ENCODE measurements around the gene JMY. TPM values are rescaled to one million over a fixed set of nuclear protein-coding genes. Genes with fewer than 3 reads are reported as not detected.

The JMY gene
- total RNA-seq, 1 donor from 2014 or later = 16.5 TPM

- Mint-ChIP-seq H3K36me3 (no peaks in the 10 kb centered on the region), H3K27me3 (ENCODE audit: insufficient read depth, low read depth) (peaks cover 5% of the 10 kb centered on the region), H3K4me1 (no peaks in the 10 kb centered on the region), H3K27ac (no peak overlapping the region), H3K4me3 (no peak overlapping the region), H3K9me3 (peaks cover 3% of the 10 kb centered on the region)
- no peaks in the 10 kb centered on the region for H3F3A ChIP-seq (ENCODE audit: low read depth)
- TF ChIP-seq EZH2 (IDR thresholded peaks at IDR 0.05) (no peak), CTCF (IDR thresholded peaks at IDR 0.05) (no peak), EZH2phosphoT487 (IDR thresholded peaks at IDR 0.05) (no peak)
- DNase-seq (ENCODE audit: low spot score) = no peak
- H2AFZ ChIP-seq (replicated peaks) = no peak overlapping the region
- no peak overlapping the region for H3K9ac ChIP-seq
- H3K4me2 ChIP-seq = no peak overlapping the region
- no peaks in the 10 kb centered on the region for H4K20me1 ChIP-seq (ENCODE audit: low read depth)
- no peaks in the 10 kb centered on the region for H3K79me2 ChIP-seq (ENCODE audit: low read depth)
- H3K27ac ChIP-seq = no peak overlapping the region
- no peak overlapping the region for H3K4me3 ChIP-seq
- no peaks in the 10 kb centered on the region for H3K4me1 ChIP-seq
- no peaks in the 10 kb centered on the region for H3K27me3 ChIP-seq
- H3K9me3 ChIP-seq (ENCODE audit: low read depth) = no peaks in the 10 kb centered on the region
- H3K36me3 ChIP-seq = no peaks in the 10 kb centered on the region
Observed at GRCh38 chr5:79346420-79346824, 110.5 kb downstream of the JMY start.

- peaks cover 4% of the 10 kb centered on the region for H3K27me3 Mint-ChIP-seq (ENCODE audit: insufficient read depth, low read depth)
- no peaks in the 10 kb centered on the region for H3K4me1 ChIP-seq
- no peaks in the 10 kb centered on the region for H3K36me3 ChIP-seq
- no peak overlapping the region for H3K9ac ChIP-seq
- no peaks in the 10 kb centered on the region for H4K20me1 ChIP-seq (ENCODE audit: low read depth)
- no peak overlapping the region for H3K4me2 ChIP-seq
- no peak overlapping the region for H3K4me3 Mint-ChIP-seq
- no peaks in the 10 kb centered on the region for H3F3A ChIP-seq (ENCODE audit: low read depth)
- peaks cover 8% of the 10 kb centered on the region for H3K9me3 Mint-ChIP-seq
- H3K79me2 ChIP-seq (ENCODE audit: low read depth) = no peaks in the 10 kb centered on the region
- H3K27me3 ChIP-seq = no peaks in the 10 kb centered on the region
- no peak overlapping the region for H3K27ac ChIP-seq
- no peak for DNase-seq (ENCODE audit: low spot score)
- no peaks in the 10 kb centered on the region for H3K4me1 Mint-ChIP-seq
- H3K36me3 Mint-ChIP-seq = peaks cover 3% of the 10 kb centered on the region
- no peak overlapping the region for H3K27ac Mint-ChIP-seq
- H3K4me3 ChIP-seq = no peak overlapping the region
- no peak overlapping the region for H2AFZ ChIP-seq (replicated peaks)
- TF ChIP-seq CTCF (IDR thresholded peaks at IDR 0.05) (no peak), EZH2phosphoT487 (IDR thresholded peaks at IDR 0.05) (no peak), EZH2 (IDR thresholded peaks at IDR 0.05) (no peak)
- H3K9me3 ChIP-seq (ENCODE audit: low read depth) = peaks cover 4% of the 10 kb centered on the region
Observed at GRCh38 chr5:79349047-79349446, 113.1 kb downstream of the JMY start.

GRCh38 chr5:79349881-79350280, 114.0 kb downstream of the JMY start:
- TF ChIP-seq EZH2phosphoT487 (IDR thresholded peaks at IDR 0.05) = no peak
- no peaks in the 10 kb centered on the region for H3K4me1 Mint-ChIP-seq
- Histone ChIP-seq H3K27ac (no peak overlapping the region), H3K4me3 (no peak overlapping the region), H3K27me3 (no peaks in the 10 kb centered on the region), H3K36me3 (no peaks in the 10 kb centered on the region), H3F3A (ENCODE audit: low read depth) (no peaks in the 10 kb centered on the region), H3K4me2 (no peak overlapping the region), H3K4me1 (no peaks in the 10 kb centered on the region), H3K9me3 (ENCODE audit: low read depth) (peaks cover 4% of the 10 kb centered on the region), H4K20me1 (ENCODE audit: low read depth) (no peaks in the 10 kb centered on the region), H3K79me2 (ENCODE audit: low read depth) (no peaks in the 10 kb centered on the region), H3K9ac (no peak overlapping the region), H2AFZ (replicated peaks) (no peak overlapping the region)
- no peak overlapping the region for H3K4me3 Mint-ChIP-seq
- no peak overlapping the region for H3K27ac Mint-ChIP-seq
- DNase-seq (ENCODE audit: low spot score) = no peak
- H3K36me3 Mint-ChIP-seq = peaks cover 3% of the 10 kb centered on the region
- peaks cover 4% of the 10 kb centered on the region for H3K27me3 Mint-ChIP-seq (ENCODE audit: insufficient read depth, low read depth)
- peaks cover 8% of the 10 kb centered on the region for H3K9me3 Mint-ChIP-seq

- no peaks in the 10 kb centered on the region for H3K4me1 Mint-ChIP-seq
- no peak for TF ChIP-seq EZH2phosphoT487 (IDR thresholded peaks at IDR 0.05)
- no peak for TF ChIP-seq CTCF (IDR thresholded peaks at IDR 0.05)
- TF ChIP-seq EZH2 (IDR thresholded peaks at IDR 0.05) = no peak
- H3K9me3 Mint-ChIP-seq = peaks cover 4% of the 10 kb centered on the region
- H3K9me3 ChIP-seq (ENCODE audit: low read depth) = peaks cover 3% of the 10 kb centered on the region
- no peak overlapping the region for H3K4me3 ChIP-seq
- peaks cover 3% of the 10 kb centered on the region for H3K36me3 Mint-ChIP-seq
- H3K9ac ChIP-seq = no peak overlapping the region
- H3K4me1 ChIP-seq = no peaks in the 10 kb centered on the region
- no peaks in the 10 kb centered on the region for H3K36me3 ChIP-seq
- no peak overlapping the region for H3K27ac Mint-ChIP-seq
- H3K79me2 ChIP-seq (ENCODE audit: low read depth) = no peaks in the 10 kb centered on the region
- H3K4me3 Mint-ChIP-seq = no peak overlapping the region
- no peaks in the 10 kb centered on the region for H3K27me3 ChIP-seq
- H3K4me2 ChIP-seq = no peak overlapping the region
- no peak overlapping the region for H3K27ac ChIP-seq
- H4K20me1 ChIP-seq (ENCODE audit: low read depth) = no peaks in the 10 kb centered on the region
- no peak overlapping the region for H2AFZ ChIP-seq (replicated peaks)
- DNase-seq (ENCODE audit: low spot score) = no peak
- no peaks in the 10 kb centered on the region for H3F3A ChIP-seq (ENCODE audit: low read depth)
- H3K27me3 Mint-ChIP-seq (ENCODE audit: insufficient read depth, low read depth) = peaks cover 2% of the 10 kb centered on the region
Observed at GRCh38 chr5:79357398-79357797, 121.5 kb downstream of the JMY start.

Small RNA genes within 50 kb of the gene (small RNA-seq; reads per million reads assigned to genes)
- gene AC016559.1 (not detected), gene RF00425 (not detected)

Other genes starting within 250 kb of the JMY start
- 0.32 and 1.4 TPM in 2 replicates for gene DMGDH, start 166.5 kb upstream of the JMY start, total RNA-seq (ENCODE audit: low replicate concordance)
- not detected in 2 replicates for gene BHMT2, start 166.4 kb upstream of the JMY start, total RNA-seq (ENCODE audit: low replicate concordance)
- gene BHMT, start 124.3 kb upstream of the JMY start, total RNA-seq (ENCODE audit: low replicate concordance) = 0.45 and 1.1 TPM in 2 replicates